SKM-1 treated with dmso at 0.1 percent for 144 hours (cell line): ENCODE results near the gene SMU1.
"Not testable (repeated sequence)": the region's sequence is repeated elsewhere in the genome, so short reads cannot be mapped to it uniquely, and the experiment has no call there.

Source experiments
- DNase-seq: peaks from one replicate; lab custom pipeline; 2025; ENCODE audit not compliant: unreplicated experiment; lab: John Stamatoyannopoulos, UW

The SMU1 gene

DNA sequence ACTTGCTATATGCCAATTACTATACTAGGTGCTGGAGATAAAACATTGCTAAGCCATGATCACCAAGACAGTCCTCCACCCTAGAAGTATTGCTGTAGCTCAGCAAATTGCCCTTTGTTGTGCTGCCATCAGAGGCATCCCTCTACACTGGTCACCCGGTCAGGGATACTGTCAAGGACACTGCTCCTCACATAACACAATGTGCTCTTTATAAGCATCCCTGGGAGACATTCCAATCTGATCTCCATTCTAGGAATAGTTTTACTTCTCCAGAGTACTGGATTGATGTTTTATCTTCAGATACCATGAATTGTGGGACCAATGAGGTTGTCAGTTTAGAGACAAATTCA is 61.8 kb downstream of the SMU1 start:
- DNase-seq = no peak

DNA sequence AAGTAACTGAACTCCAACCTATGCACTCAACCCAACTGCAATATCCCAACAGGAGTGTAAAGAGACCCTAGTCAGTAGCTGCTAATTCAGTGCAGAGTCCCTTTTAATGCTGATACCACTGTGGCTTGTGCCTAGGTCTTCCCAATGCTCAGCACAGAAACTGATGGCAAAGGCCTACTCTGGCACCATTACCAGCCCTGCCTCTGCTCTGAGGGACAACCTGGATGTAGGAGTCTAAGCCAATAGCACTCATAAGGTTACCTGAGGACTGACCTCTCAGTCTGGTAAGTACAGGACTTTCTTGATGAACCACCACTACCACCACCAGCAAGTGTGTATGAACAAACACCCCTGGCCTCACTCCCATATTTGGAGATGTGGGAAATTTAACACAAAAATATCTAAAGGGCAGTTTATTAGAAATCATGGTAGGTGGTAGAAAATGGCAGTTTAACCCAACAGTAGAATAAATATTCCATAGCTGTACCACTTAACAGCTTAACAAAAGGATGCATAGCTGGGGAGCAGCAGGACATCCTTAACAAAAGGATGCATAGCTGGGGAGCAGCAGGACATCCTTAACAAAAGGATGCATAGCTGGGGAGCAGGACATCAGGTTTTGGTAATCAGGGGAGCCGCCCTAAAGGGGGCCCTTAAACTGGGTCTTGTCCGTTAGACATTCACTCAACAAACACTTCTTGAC is 62.4 kb downstream of the SMU1 start:
- no peak for DNase-seq

DNA sequence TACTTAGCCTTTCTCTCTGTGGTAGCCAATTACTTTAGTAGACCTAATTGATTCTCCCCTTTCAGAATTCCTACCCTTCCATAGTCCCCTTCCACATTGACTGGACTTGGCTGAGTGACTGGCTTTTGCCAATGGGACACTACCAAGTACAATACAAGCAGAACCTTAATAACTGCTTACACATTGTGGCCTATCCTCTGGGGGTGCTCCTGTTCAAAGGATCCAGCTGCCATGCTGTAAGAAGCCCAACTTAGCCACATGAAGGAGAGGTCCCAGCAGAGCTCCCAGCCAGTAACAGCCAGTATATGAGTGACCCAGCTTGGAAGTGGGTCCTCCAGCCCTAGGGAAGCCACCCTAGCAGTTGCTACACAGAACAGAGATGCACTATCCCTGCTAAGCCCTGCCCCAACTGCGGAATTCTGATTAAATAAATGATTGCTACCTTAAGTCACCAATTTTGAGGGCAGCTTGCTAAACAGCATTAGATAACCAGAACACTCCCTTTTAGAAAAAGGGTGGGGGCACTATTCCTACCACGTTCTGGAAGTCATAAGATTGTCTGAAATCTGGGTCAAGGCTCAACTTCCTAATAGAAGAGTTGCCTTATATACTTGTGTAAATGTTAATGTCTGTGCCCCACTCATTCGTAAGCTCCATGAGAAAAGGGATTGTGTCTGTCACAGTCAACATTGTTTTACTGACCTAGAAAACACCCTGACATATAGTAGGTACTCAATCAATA is 64.0 kb downstream of the SMU1 start:
- no peak for DNase-seq

DNA sequence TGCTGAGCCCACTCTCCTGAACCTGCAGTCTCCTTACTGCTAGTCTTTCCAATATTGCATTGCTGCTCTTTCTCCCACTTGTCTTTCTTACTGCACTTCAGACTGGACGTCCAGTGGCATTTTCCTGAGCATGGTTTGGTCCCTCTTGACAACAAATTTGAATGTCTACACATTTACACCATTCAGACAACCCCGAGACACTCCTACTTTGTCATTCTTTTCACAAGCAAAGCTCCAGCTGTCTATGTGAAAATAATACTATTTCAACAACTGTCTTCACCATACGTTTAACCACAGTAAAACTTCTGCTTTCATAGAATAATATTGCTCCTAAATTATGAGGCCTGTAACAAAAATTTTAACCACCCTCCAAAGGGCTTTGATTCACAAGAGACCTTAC is 64.6 kb downstream of the SMU1 start:
- DNase-seq = no peak

DNA sequence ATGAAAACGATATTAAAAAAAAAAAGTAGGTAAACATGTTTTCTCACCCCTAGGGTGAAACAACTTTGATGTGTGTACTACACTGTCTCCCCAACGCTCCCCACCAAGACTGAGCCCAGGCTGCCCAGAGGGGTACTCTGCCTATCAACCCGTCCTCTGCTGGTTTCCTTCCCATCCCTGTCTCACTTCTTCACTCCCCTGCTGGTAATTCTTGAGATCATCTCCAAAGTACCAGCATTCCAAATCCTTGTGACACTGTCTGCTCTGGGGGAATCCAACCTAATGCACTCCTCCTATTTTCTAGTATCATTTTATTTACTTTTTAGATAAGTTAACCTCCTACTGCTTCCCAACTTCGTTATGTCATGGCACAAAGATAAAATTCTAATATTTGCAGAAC is 68.7 kb downstream of the SMU1 start:
- DNase-seq = no peak

DNA sequence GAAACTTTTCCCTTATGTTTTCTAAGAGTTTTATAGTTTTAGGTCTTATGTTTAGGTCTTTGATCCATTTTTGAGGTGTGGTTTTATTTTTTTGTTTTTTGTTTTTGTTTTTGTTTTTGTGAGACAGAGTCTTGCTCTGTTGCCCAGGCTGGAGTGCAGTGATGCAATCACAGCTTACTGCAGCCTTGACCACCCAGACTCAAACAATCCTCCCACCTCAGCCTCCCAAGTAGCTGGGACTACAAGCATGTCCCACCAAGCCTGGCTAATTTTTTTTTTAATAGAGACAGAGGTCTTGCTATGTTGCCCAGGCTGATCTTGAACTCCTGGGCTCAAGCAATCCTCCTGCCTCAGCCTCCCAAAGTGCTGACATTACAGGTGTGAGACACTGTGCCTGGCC is 71.1 kb downstream of the SMU1 start:
- DNase-seq = not testable (repeated sequence)

DNA sequence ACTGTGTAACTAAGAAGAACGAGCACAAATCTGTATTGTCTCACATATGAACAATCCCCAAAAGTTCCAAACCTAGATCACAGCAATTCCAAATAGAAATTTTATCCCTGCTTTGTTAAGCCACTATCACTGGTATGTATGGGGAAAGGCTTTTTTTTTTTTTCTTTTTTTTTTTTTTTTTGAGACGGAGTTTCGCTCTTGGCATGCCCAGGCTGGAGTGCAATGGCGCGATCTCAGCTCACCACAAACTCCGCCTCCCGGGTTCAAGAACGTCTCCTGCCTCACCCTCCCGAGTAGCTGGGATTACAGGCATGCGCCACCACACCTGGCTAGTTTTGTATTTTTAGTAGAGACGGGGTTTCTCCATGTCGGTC is 75.8 kb downstream of the SMU1 start:
- DNase-seq = not testable (repeated sequence)

DNA sequence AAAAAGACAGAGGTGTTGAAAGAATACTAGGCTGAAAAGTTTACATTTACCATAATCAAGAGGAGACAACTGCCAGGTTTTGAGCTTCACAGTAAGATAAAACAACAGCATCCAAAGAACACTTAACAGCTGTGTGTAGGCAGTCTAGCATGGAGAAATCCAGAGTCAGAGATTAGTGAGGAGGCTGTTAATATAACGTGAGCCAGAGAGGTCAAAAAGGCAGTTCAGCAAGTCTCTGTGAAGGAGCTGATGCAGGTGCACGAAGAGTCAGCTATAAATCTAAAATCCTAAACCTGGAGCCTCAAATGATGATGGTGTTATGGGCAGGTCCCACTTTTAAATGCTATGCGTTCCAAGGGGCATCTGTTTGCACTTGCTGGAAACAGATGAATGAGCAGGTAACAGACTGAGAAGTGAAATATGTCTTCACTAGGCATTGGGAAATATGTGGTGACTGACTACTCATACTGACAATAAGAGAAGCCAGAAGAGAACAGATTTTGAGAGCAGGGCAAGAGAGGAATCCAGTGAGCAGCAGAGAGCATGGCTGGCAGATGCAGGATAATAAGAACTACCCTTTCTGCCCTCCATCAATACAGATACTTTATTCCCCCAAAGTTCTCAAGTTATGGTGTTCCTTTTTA is 83.8 kb downstream of the SMU1 start:
- no peak for DNase-seq

DNA sequence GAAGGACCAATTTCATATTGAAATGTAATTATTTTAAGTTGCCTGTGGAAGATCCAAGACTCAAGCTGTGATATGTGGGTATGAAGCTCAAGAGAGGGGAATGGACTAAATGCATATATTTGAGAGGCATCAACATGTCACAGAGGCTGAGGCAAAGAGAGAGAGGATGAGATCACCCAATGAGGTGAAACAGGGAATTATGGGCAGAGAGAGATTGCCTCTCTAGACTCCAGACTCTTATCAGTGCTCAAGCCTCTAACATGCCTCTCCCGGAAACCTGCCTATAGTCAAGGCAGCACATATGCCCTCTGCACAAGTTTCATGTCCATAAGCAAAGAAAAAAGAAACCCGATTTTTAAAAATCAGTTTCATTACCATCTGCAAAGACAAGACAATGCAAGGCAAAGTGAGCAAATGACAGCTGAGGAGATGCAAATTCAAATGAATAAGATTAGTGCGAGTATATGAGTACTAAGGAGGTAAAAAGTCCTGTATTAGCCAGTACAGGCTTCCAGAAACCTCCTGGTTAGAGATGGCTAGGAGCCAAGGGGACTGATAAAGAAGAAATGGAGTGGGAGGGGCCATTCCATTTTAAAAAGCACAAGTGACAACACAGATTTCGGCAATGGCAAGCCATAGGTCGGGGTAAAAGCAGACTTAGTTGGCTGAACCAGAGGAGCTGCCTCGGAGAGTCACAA is 84.4 kb downstream of the SMU1 start:
- no peak for DNase-seq
